ENCODE data around the gene CTSK. TPM values are rescaled to one million over a fixed set of nuclear protein-coding genes. Genes with fewer than 3 reads are reported as not detected.
A peak's percentile ranks its signal among the peaks of the same experiment; 100 is the strongest.
"Not testable (repeated sequence)": the region's sequence is repeated elsewhere in the genome, so short reads cannot be mapped to it uniquely, and the experiment has no call there.

CTSK gene
- total and polyA plus RNA-seq, 4 donors: 13.9 to 153 (median 59.1) TPM

- no peaks in the 10 kb centered on the region for H3K4me1 ChIP-seq (ENCODE audit: control insufficient read depth, insufficient read depth, low read length)
- no peak for DNase-seq (ENCODE audit: low read depth in 4 of 6, low spot score in 6 of 6)
- H3K27ac ChIP-seq (ENCODE audit: low read depth, low read length): no peak overlapping the region
- no peaks in the 10 kb centered on the region for H3K9me3 ChIP-seq (ENCODE audit: control insufficient read depth, insufficient read depth, low read length)
- no peak overlapping the region for H3K4me3 ChIP-seq (ENCODE audit: low read depth, low read length)
- H3K36me3 ChIP-seq (ENCODE audit: control insufficient read depth, insufficient read depth, low read length): peaks cover 6% of the 10 kb centered on the region
- H3K27me3 ChIP-seq (ENCODE audit: control insufficient read depth, insufficient read depth, low read length): no peaks in the 10 kb centered on the region
- 83% methylated on average over 4 of the region's 4 CpGs for WGBS (ENCODE audit: insufficient coverage)
Observed at GRCh38 chr1:150791585-150791984, 16.5 kb downstream of the CTSK start.

GRCh38 chr1:150789396-150789795 lies 18.7 kb downstream of the CTSK start:
- H3K4me1 ChIP-seq (ENCODE audit: control insufficient read depth, insufficient read depth, low read length): no peaks in the 10 kb centered on the region
- no peaks in the 10 kb centered on the region for H3K9me3 ChIP-seq (ENCODE audit: control insufficient read depth, insufficient read depth, low read length)
- H3K27ac ChIP-seq (ENCODE audit: low read depth, low read length): no peak overlapping the region
- no peak overlapping the region for H3K4me3 ChIP-seq (ENCODE audit: low read depth, low read length)
- 91% methylated on average over 3 of the region's 4 CpGs for WGBS (ENCODE audit: insufficient coverage)
- DNase-seq (ENCODE audit: low read depth in 4 of 6, low spot score in 6 of 6): no peak
- H3K36me3 ChIP-seq (ENCODE audit: control insufficient read depth, insufficient read depth, low read length): no peaks in the 10 kb centered on the region
- no peaks in the 10 kb centered on the region for H3K27me3 ChIP-seq (ENCODE audit: control insufficient read depth, insufficient read depth, low read length)

GRCh38 chr1:150788946-150789345 lies 19.1 kb downstream of the CTSK start:
- Histone ChIP-seq H3K4me3 (ENCODE audit: low read depth, low read length) (no peak overlapping the region), H3K27ac (ENCODE audit: low read depth, low read length) (no peak overlapping the region), H3K36me3 (ENCODE audit: control insufficient read depth, insufficient read depth, low read length) (no peaks in the 10 kb centered on the region), H3K4me1 (ENCODE audit: control insufficient read depth, insufficient read depth, low read length) (no peaks in the 10 kb centered on the region), H3K9me3 (ENCODE audit: control insufficient read depth, insufficient read depth, low read length) (no peaks in the 10 kb centered on the region), H3K27me3 (ENCODE audit: control insufficient read depth, insufficient read depth, low read length) (no peaks in the 10 kb centered on the region)
- no peak for DNase-seq (ENCODE audit: low read depth in 4 of 6, low spot score in 6 of 6)
- WGBS (ENCODE audit: insufficient coverage): no CpG with 5 or more reads among the region's 4 CpGs

GRCh38 chr1:150787455-150787854 lies 20.6 kb downstream of the CTSK start:
- Histone ChIP-seq H3K9me3 (ENCODE audit: control insufficient read depth, insufficient read depth, low read length) (no peaks in the 10 kb centered on the region), H3K27me3 (ENCODE audit: control insufficient read depth, insufficient read depth, low read length) (no peaks in the 10 kb centered on the region), H3K4me3 (ENCODE audit: low read depth, low read length) (no peak overlapping the region), H3K4me1 (ENCODE audit: control insufficient read depth, insufficient read depth, low read length) (no peaks in the 10 kb centered on the region), H3K27ac (ENCODE audit: low read depth, low read length) (no peak overlapping the region), H3K36me3 (ENCODE audit: control insufficient read depth, insufficient read depth, low read length) (no peaks in the 10 kb centered on the region)
- DNase-seq (ENCODE audit: low read depth in 4 of 6, low spot score in 6 of 6): no peak

- no CpG with 5 or more reads among the region's 3 CpGs for WGBS (ENCODE audit: insufficient coverage)
- Histone ChIP-seq H3K27me3 (ENCODE audit: control insufficient read depth, insufficient read depth, low read length) (no peaks in the 10 kb centered on the region), H3K4me1 (ENCODE audit: control insufficient read depth, insufficient read depth, low read length) (no peaks in the 10 kb centered on the region), H3K9me3 (ENCODE audit: control insufficient read depth, insufficient read depth, low read length) (no peaks in the 10 kb centered on the region), H3K27ac (ENCODE audit: low read depth, low read length) (no peak overlapping the region), H3K4me3 (ENCODE audit: low read depth, low read length) (no peak overlapping the region), H3K36me3 (ENCODE audit: control insufficient read depth, insufficient read depth, low read length) (no peaks in the 10 kb centered on the region)
- DNase-seq (ENCODE audit: low read depth in 4 of 6, low spot score in 6 of 6): no peak
Observed at GRCh38 chr1:150780510-150780909, 27.6 kb downstream of the CTSK start.

GRCh38 chr1:150778409-150778808 lies 29.7 kb downstream of the CTSK start:
- no peak overlapping the region for H3K4me3 ChIP-seq (ENCODE audit: low read depth, low read length)
- DNase-seq (ENCODE audit: low read depth in 4 of 6, low spot score in 6 of 6): no peak
- no CpG with 5 or more reads among the region's 1 CpG for WGBS (ENCODE audit: insufficient coverage)
- no peaks in the 10 kb centered on the region for H3K36me3 ChIP-seq (ENCODE audit: control insufficient read depth, insufficient read depth, low read length)
- H3K4me1 ChIP-seq (ENCODE audit: control insufficient read depth, insufficient read depth, low read length): no peaks in the 10 kb centered on the region
- H3K9me3 ChIP-seq (ENCODE audit: control insufficient read depth, insufficient read depth, low read length): no peaks in the 10 kb centered on the region
- H3K27ac ChIP-seq (ENCODE audit: low read depth, low read length): no peak overlapping the region
- H3K27me3 ChIP-seq (ENCODE audit: control insufficient read depth, insufficient read depth, low read length): no peaks in the 10 kb centered on the region

- no peak overlapping the region for H3K4me3 ChIP-seq (ENCODE audit: low read depth, low read length)
- no peak for DNase-seq (ENCODE audit: low read depth in 4 of 6, low spot score in 6 of 6)
- no peaks in the 10 kb centered on the region for H3K36me3 ChIP-seq (ENCODE audit: control insufficient read depth, insufficient read depth, low read length)
- H3K9me3 ChIP-seq (ENCODE audit: control insufficient read depth, insufficient read depth, low read length): no peaks in the 10 kb centered on the region
- no peak overlapping the region for H3K27ac ChIP-seq (ENCODE audit: low read depth, low read length)
- H3K27me3 ChIP-seq (ENCODE audit: control insufficient read depth, insufficient read depth, low read length): no peaks in the 10 kb centered on the region
- H3K4me1 ChIP-seq (ENCODE audit: control insufficient read depth, insufficient read depth, low read length): no peaks in the 10 kb centered on the region
- 86% methylated on average over 1 of the region's 2 CpGs for WGBS (ENCODE audit: insufficient coverage)
Observed at GRCh38 chr1:150777544-150777943, 30.5 kb downstream of the CTSK start.

- DNase-seq (ENCODE audit: low read depth in 4 of 6, low spot score in 6 of 6); H3K4me1 ChIP-seq (ENCODE audit: control insufficient read depth, insufficient read depth, low read length); H3K4me3 ChIP-seq (ENCODE audit: low read depth, low read length); H3K27me3 ChIP-seq (ENCODE audit: control insufficient read depth, insufficient read depth, low read length); H3K9me3 ChIP-seq (ENCODE audit: control insufficient read depth, insufficient read depth, low read length); H3K27ac ChIP-seq (ENCODE audit: low read depth, low read length); H3K36me3 ChIP-seq (ENCODE audit: control insufficient read depth, insufficient read depth, low read length): not testable (repeated sequence)
- WGBS (ENCODE audit: insufficient coverage): 79% methylated on average over 4 of the region's 13 CpGs
Observed at GRCh38 chr1:150775931-150776505, 32.0 kb downstream of the CTSK start.

- WGBS (ENCODE audit: insufficient coverage): 95% methylated on average over 3 of the region's 3 CpGs
- Histone ChIP-seq H3K9me3 (ENCODE audit: control insufficient read depth, insufficient read depth, low read length) (no peaks in the 10 kb centered on the region), H3K4me1 (ENCODE audit: control insufficient read depth, insufficient read depth, low read length) (no peaks in the 10 kb centered on the region), H3K36me3 (ENCODE audit: control insufficient read depth, insufficient read depth, low read length) (no peaks in the 10 kb centered on the region), H3K27ac (ENCODE audit: low read depth, low read length) (no peak overlapping the region), H3K4me3 (ENCODE audit: low read depth, low read length) (no peak overlapping the region), H3K27me3 (ENCODE audit: control insufficient read depth, insufficient read depth, low read length) (no peaks in the 10 kb centered on the region)
- DNase-seq (ENCODE audit: low read depth in 4 of 6, low spot score in 6 of 6): no peak
Observed at GRCh38 chr1:150775276-150775675, 32.8 kb downstream of the CTSK start.

GRCh38 chr1:150772326-150772725 lies 35.7 kb downstream of the CTSK start:
- no peak overlapping the region for H3K27ac ChIP-seq (ENCODE audit: low read depth, low read length)
- no peaks in the 10 kb centered on the region for H3K4me1 ChIP-seq (ENCODE audit: control insufficient read depth, insufficient read depth, low read length)
- no peaks in the 10 kb centered on the region for H3K27me3 ChIP-seq (ENCODE audit: control insufficient read depth, insufficient read depth, low read length)
- no peak overlapping the region for H3K4me3 ChIP-seq (ENCODE audit: low read depth, low read length)
- no peaks in the 10 kb centered on the region for H3K9me3 ChIP-seq (ENCODE audit: control insufficient read depth, insufficient read depth, low read length)
- H3K36me3 ChIP-seq (ENCODE audit: control insufficient read depth, insufficient read depth, low read length): no peaks in the 10 kb centered on the region
- DNase-seq (ENCODE audit: low read depth in 4 of 6, low spot score in 6 of 6): peak in 1 of 6 donors; percentile 58
- WGBS (ENCODE audit: insufficient coverage): 11% methylated on average over 1 of the region's 4 CpGs

Data from spinal cord (tissue), 10 donors.